Smooth muscle cell of trachea (primary cell): Measurements from ENCODE around the gene MIX23. TPM values are rescaled to one million over a fixed set of nuclear protein-coding genes. Genes with fewer than 3 reads are reported as not detected.

Experiments used
- total RNA-seq: library from RNA; depleted of rRNA; stranded (reverse); fragments of >200 nt; gene quantifications from 2 replicates; pipeline ENCODE4 v1.2.1, GENCODE V29; 2014

MIX23 gene
- total RNA-seq: 25.6 and 33.6 TPM in 2 replicates

GRCh38 chr3:122382888-122383666, at the start of gene MIX23:
Gene MIX23, minus strand, starts transcription at chr3:122383231. Its CDS starts 7 bp downstream, at chr3:122383224.

GRCh38 chr3:122415762-122416654, 33.0 kb upstream of the MIX23 start, which contains the start of gene WDR5B:
Gene WDR5B, minus strand, starts transcription at chr3:122416062. Its CDS starts 534 bp downstream, at chr3:122415528.

GRCh38 chr3:122383771-122384697, 1.0 kb upstream of the MIX23 start, which contains the start of gene FAM162A:
Gene FAM162A, plus strand, starts transcription at chr3:122384182. Its CDS starts 84 bp downstream, at chr3:122384266.

GRCh38 chr3:122324871-122325323, 58.1 kb downstream of the MIX23 start, which contains the start of gene CSTA:
Gene CSTA, plus strand, starts transcription at chr3:122325248. Its CDS starts 45 bp downstream, at chr3:122325293.

Other genes starting within 250 kb of the MIX23 start
- gene CASR, start 199.6 kb downstream of the MIX23 start, total RNA-seq: not detected in 2 replicates
- 2.6 and 7.8 TPM in 2 replicates for gene CSTA, start 58.0 kb downstream of the MIX23 start, total RNA-seq
- gene FAM162A, start 951 bp upstream of the MIX23 start, total RNA-seq: 17.2 and 25.6 TPM in 2 replicates
- gene WDR5B, start 32.8 kb upstream of the MIX23 start, total RNA-seq: 6.1 TPM in 2 replicates
- gene KPNA1, start 131.7 kb upstream of the MIX23 start, total RNA-seq: 33.1 and 41.5 TPM in 2 replicates
- gene PARP9, start 181.1 kb upstream of the MIX23 start, total RNA-seq: 29.9 and 34.8 TPM in 2 replicates
- 26.5 and 27.5 TPM in 2 replicates for gene DTX3L, start 181.1 kb upstream of the MIX23 start, total RNA-seq
- 0.17 and 0.87 TPM in 2 replicates for gene PARP15, start 194.4 kb upstream of the MIX23 start, total RNA-seq